Left ventricle myocardium inferior (tissue), 1 donor: ENCODE measurements around the gene SOX15. TPM values are rescaled to one million over a fixed set of nuclear protein-coding genes. Genes with fewer than 3 reads are reported as not detected.

ENCODE experiments used
- DNase-seq: peaks from one replicate; pipeline ENCODE4 v3.0.0-alpha.2; 2020
- H3K27ac ChIP-seq: fragments of 200-600 bp; replicated peaks from 2 replicates; pipeline ENCODE4 v1.8.0; 2021
- H3K27me3 ChIP-seq: fragments of 200-600 bp; 2 replicates; pipeline ENCODE4 v1.8.0; 2021; ENCODE audit warnings: low read depth
- H3K36me3 ChIP-seq: fragments of 200-600 bp; 2 replicates; pipeline ENCODE4 v1.8.0; 2021
- H3K4me1 ChIP-seq: fragments of 200-600 bp; 2 replicates; pipeline ENCODE4 v1.8.0; 2021
- H3K4me3 ChIP-seq: fragments of 200-600 bp; 2 replicates; pipeline ENCODE4 v1.8.0; 2021; ENCODE audit warnings: mild to moderate bottlenecking, moderate library complexity
- H3K9me3 ChIP-seq: fragments of 200-600 bp; replicated peaks from 2 replicates; pipeline ENCODE4 v1.8.0; 2021
- intact Hi-C: fragments of 100-400 bp; cut with micrococcal nuclease; formaldehyde crosslinking; loops from one replicate; pipeline ENCODE4 v1.11.0; 2022
- total RNA-seq: library from RNA; stranded (reverse); fragmentation: NEBNext Ultra II Directional; extraction: Animal tissue kit (Norgen Biotek cat#: 25700); gene quantifications from one replicate; pipeline ENCODE4 v1.2.1, GENCODE V29; 2021
- TF ChIP-seq, protein P1 (sequence below): fragments of 200-600 bp; IDR thresholded peaks from 2 replicates; pipeline ENCODE4 v1.8.0; 2021; ENCODE audit warnings: antibody characterized with exemption, mild to moderate bottlenecking, borderline replicate concordance
- donor health status: DM: no; HTN: yes; CAD: no; lungs with severe emphysema.

Gene SOX15
- total RNA-seq, 1 donor from 2014 or later = 1.9 TPM

DNA sequence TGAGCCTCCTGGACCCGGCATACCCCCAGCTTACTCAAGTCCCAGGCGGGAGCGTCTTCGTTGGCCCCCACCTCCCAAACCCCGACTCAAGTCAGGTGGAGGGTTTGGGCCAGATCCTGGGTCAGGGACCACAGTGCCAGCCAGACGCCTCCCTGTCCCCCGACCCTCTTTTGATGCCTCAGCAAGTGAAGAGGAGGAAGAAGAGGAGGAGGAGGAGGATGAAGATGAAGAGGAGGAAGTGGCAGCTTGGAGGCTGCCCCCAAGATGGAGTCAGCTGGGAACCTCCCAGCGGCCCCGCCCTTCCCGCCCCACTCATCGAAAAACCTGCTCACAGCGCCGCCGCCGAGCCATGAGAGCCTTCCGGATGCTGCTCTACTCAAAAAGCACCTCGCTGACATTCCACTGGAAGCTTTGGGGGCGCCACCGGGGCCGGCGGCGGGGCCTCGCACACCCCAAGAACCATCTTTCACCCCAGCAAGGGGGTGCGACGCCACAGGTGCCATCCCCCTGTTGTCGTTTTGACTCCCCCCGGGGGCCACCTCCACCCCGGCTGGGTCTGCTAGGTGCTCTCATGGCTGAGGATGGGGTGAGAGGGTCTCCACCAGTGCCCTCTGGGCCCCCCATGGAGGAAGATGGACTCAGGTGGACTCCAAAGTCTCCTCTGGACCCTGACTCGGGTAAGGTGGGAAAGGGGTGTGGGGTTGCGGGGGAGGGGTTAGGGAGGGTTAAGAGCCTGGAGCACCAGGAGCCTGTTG lies 26.6 kb downstream of the SOX15 start:
- Histone ChIP-seq H3K4me3 (peak overlapping the region; percentile 99), H3K27me3 (no peaks in the 10 kb centered on the region), H3K36me3 (peaks cover 51% of the 10 kb centered on the region), H3K9me3 (no peaks in the 10 kb centered on the region), H3K4me1 (peaks cover 66% of the 10 kb centered on the region), H3K27ac (no peak overlapping the region)
- intact Hi-C loops = loop anchor here (10.0 kb wide), 1 partner anchor 48 kb away; no protein-coding TSS in a partner anchor
- no peak for DNase-seq
- TF ChIP-seq, protein P1, sequence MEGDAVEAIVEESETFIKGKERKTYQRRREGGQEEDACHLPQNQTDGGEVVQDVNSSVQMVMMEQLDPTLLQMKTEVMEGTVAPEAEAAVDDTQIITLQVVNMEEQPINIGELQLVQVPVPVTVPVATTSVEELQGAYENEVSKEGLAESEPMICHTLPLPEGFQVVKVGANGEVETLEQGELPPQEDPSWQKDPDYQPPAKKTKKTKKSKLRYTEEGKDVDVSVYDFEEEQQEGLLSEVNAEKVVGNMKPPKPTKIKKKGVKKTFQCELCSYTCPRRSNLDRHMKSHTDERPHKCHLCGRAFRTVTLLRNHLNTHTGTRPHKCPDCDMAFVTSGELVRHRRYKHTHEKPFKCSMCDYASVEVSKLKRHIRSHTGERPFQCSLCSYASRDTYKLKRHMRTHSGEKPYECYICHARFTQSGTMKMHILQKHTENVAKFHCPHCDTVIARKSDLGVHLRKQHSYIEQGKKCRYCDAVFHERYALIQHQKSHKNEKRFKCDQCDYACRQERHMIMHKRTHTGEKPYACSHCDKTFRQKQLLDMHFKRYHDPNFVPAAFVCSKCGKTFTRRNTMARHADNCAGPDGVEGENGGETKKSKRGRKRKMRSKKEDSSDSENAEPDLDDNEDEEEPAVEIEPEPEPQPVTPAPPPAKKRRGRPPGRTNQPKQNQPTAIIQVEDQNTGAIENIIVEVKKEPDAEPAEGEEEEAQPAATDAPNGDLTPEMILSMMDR = no peak

DNA sequence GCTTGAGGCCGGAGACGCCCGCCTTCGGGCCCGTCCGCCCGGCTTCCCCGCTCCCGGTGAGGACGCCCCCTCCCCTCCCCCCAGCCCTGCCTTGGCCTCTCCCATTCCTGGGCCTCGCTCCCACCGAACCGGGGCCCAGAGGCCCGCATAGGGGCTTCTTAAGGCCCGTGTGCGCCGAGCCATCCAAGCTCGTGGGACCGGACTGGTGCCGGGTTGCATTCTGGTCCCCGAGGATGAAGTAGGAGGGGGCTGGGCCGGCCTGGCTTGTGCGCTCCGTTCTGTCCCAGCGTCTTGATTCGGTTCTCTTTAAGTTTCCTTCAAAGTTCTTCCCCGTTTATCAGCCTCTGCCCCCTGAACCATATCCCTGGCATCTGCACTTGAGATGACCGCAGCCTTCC lies 27.7 kb downstream of the SOX15 start:
- TF ChIP-seq, protein P1 = no peak
- intact Hi-C loops = loop anchor here (10.0 kb wide), 1 partner anchor 47 kb away; no protein-coding TSS in a partner anchor

DNA sequence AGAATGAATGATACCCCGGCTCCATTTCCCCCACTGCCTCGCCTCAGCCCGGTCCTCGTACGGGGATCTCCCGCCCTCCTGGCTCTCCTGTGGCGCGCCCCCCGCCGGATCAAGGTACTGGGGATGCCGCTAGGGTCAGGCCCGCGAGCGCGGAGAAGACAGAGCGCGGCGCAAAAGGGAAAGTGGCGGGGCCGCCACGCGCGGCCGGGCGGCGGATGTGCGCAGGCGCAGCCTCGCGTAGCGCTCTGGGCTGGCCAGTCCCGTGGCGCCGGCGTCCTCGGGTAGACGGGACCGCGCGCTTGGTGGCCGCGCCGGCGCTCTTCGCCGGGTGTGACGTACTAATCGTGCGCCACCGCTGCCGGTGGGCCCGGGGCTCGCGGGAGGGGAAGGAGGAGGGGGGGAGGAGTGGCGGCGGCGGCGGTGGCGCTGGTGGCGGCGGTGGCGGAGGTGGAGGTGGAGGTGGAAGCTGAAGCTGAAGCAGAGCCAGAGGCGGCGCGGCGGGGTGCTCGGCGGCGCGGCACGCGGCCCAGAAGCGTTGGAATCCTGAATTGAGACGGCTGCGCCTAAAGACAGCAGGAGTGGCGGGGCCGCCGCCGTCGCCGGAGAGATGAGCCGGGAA lies 28.2 kb downstream of the SOX15 start, which contains the start of gene SENP3:
SENP3 (plus strand) TSS at position 331 of the 619 bp plus-strand sequence. CDS start 1,158 bp downstream, outside the sequence.
- intact Hi-C loops = loop anchor here (10.0 kb wide), 1 partner anchor 47 kb away; no protein-coding TSS in a partner anchor
- Histone ChIP-seq H3K4me3 (peak within 1 kb of the TSS; percentile 99), H3K27ac (peak within 1 kb of the TSS; percentile 94), H3K9me3 (no peaks in the 10 kb centered on the region), H3K27me3 (no peaks in the 10 kb centered on the region), H3K36me3 (peaks cover 38% of the 10 kb centered on the region), H3K4me1 (peaks cover 81% of the 10 kb centered on the region)
- peak; percentile 91 for DNase-seq
- TF ChIP-seq, protein P1 = no peak

More for the DNA sequence above, 27.7 kb downstream of the SOX15 start:
- peak overlapping the region; percentile 99 for H3K4me3 ChIP-seq
- H3K27ac ChIP-seq = peak overlapping the region; percentile 94
- peaks cover 43% of the 10 kb centered on the region for H3K36me3 ChIP-seq
- peaks cover 77% of the 10 kb centered on the region for H3K4me1 ChIP-seq
- H3K9me3 ChIP-seq = no peaks in the 10 kb centered on the region
- no peaks in the 10 kb centered on the region for H3K27me3 ChIP-seq
- DNase-seq = no peak

DNA sequence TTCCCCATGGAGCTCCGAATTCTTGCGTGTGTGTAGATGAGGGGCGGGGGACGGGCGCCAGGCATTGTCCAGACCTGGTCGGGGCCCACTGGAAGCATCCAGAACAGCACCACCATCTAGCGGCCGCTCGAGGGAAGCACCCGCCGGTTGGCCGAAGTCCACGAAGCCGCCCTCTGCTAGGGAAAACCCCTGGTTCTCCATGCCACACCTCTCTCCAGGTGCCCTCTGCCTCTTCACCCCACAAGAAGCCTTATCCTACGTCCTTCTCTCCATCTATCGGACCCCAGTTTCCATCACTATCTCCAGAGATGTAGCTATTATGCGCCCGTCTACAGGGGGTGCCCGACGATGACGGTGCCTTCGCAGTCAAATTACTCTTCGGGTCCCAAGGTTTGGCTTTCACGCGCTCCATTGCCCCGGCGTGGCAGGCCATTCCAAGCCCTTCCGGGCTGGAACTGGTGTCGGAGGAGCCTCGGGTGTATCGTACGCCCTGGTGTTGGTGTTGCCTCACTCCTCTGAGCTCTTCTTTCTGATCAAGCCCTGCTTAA lies 28.8 kb downstream of the SOX15 start:
- peak overlapping the region; percentile 99 for H3K4me3 ChIP-seq
- H3K4me1 ChIP-seq = peaks cover 81% of the 10 kb centered on the region
- TF ChIP-seq, protein P1 = peak; percentile 90
- H3K27ac ChIP-seq = peak overlapping the region; percentile 94
- intact Hi-C loops = loop anchor here (10.0 kb wide), 1 partner anchor 46 kb away; no protein-coding TSS in a partner anchor
- peaks cover 32% of the 10 kb centered on the region for H3K36me3 ChIP-seq
- H3K9me3 ChIP-seq = no peaks in the 10 kb centered on the region
- no peaks in the 10 kb centered on the region for H3K27me3 ChIP-seq
- DNase-seq = peak; percentile 91
